ENCODE results near the gene FALEC.

DNA sequence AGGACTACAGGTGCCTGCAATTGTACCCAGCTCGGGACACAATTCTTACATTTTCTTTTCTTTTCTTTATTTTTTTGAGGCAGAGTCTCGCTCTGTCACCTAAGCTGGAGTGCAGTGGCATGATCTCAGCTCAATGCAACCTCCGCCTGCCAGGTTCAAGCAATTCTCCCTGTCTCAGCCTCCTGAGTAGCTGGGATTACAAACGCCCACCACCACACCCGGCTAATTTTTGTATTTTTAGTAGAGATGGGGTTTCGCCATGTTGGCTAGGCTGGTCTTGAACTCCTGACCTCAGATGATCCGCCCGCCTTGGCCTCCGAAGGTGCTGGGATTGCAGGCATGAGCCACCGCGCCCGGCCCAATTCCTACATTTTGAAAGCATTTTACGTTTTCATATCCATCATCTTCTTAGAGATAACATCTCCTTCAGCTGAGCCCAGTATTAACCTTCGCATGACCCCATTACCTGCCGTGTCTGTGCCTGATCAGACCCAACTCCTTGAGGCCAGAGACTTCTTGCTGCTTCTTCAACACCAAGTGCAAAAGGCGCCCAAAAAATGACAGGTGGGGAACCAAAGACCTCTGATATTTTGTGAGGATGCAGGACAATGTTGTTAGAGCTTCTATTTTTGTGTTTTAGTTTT is 30.9 kb downstream of the FALEC start:
- TF ChIP-seq, protein P1, sequence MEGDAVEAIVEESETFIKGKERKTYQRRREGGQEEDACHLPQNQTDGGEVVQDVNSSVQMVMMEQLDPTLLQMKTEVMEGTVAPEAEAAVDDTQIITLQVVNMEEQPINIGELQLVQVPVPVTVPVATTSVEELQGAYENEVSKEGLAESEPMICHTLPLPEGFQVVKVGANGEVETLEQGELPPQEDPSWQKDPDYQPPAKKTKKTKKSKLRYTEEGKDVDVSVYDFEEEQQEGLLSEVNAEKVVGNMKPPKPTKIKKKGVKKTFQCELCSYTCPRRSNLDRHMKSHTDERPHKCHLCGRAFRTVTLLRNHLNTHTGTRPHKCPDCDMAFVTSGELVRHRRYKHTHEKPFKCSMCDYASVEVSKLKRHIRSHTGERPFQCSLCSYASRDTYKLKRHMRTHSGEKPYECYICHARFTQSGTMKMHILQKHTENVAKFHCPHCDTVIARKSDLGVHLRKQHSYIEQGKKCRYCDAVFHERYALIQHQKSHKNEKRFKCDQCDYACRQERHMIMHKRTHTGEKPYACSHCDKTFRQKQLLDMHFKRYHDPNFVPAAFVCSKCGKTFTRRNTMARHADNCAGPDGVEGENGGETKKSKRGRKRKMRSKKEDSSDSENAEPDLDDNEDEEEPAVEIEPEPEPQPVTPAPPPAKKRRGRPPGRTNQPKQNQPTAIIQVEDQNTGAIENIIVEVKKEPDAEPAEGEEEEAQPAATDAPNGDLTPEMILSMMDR (IDR thresholded peaks at IDR 0.05; ENCODE audit: low read depth, low read length) = no peak
- no peak for TF ChIP-seq MYC (IDR thresholded peaks at IDR 0.05; ENCODE audit: low read depth, low read length)

Measured in NB4 (cell line).